Ishikawa (cell line): ENCODE data around the gene LIMK1.

Experiments
- CEBPB ChIP-seq: IDR thresholded peaks from 2 replicates; pipeline ENCODE4 v1.6.1; 2012
- CREB1 ChIP-seq: IDR thresholded peaks from 2 replicates; pipeline ENCODE4 v1.6.1; 2012; ENCODE audit warnings: low read depth
- EGR1 ChIP-seq: IDR thresholded peaks from 2 replicates; pipeline ENCODE4 v1.6.1; 2012
- EP300 ChIP-seq: IDR thresholded peaks from 2 replicates; pipeline ENCODE4 v1.6.1; 2012; ENCODE audit warnings: borderline replicate concordance
- NFIC ChIP-seq: IDR thresholded peaks from 2 replicates; pipeline ENCODE4 v1.6.1; 2012
- RAD21 ChIP-seq: IDR thresholded peaks from 2 replicates; pipeline ENCODE4 v1.6.1; 2012; ENCODE audit warnings: low read depth
- REST ChIP-seq: IDR thresholded peaks from 2 replicates; pipeline ENCODE4 v1.6.1; 2012; ENCODE audit warnings: low read depth, mild to moderate bottlenecking
- TAF1 ChIP-seq: IDR thresholded peaks from 2 replicates; pipeline ENCODE4 v1.6.1; 2012; ENCODE audit warnings: low read depth, mild to moderate bottlenecking
- TCF12 ChIP-seq: IDR thresholded peaks from 2 replicates; pipeline ENCODE4 v1.6.1; 2012; ENCODE audit warnings: low read depth
- TEAD4 ChIP-seq: IDR thresholded peaks from 2 replicates; pipeline ENCODE4 v1.6.1; 2012
- YY1 ChIP-seq: IDR thresholded peaks from 2 replicates; pipeline ENCODE4 v1.6.1; 2012; ENCODE audit warnings: low read depth
- ZBTB7A ChIP-seq: IDR thresholded peaks from 2 replicates; pipeline ENCODE4 v1.6.1; 2012; ENCODE audit warnings: low read depth
- TF ChIP-seq, protein P1 (sequence below): IDR thresholded peaks from 2 replicates; pipeline ENCODE4 v1.6.1; 2012
- TF ChIP-seq, protein P2 (sequence below): IDR thresholded peaks from 2 replicates; pipeline ENCODE4 v1.6.1; 2012

GRCh38 chr7:74138334-74138867 is 54.8 kb downstream of the LIMK1 start:
- TF ChIP-seq, protein P1, sequence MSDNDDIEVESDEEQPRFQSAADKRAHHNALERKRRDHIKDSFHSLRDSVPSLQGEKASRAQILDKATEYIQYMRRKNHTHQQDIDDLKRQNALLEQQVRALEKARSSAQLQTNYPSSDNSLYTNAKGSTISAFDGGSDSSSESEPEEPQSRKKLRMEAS, result no peak
- TF ChIP-seq EP300, result no peak
- TF ChIP-seq REST, result no peak
- TF ChIP-seq RAD21, result no peak
- TF ChIP-seq TCF12, result no peak
- TF ChIP-seq YY1, result no peak
- TF ChIP-seq TAF1, result no peak
- no peak for TF ChIP-seq CREB1
- no peak for TF ChIP-seq ZBTB7A
- TF ChIP-seq CEBPB, result no peak
- no peak for TF ChIP-seq EGR1
- no peak for TF ChIP-seq TEAD4
- no peak for TF ChIP-seq NFIC
- TF ChIP-seq, protein P2, sequence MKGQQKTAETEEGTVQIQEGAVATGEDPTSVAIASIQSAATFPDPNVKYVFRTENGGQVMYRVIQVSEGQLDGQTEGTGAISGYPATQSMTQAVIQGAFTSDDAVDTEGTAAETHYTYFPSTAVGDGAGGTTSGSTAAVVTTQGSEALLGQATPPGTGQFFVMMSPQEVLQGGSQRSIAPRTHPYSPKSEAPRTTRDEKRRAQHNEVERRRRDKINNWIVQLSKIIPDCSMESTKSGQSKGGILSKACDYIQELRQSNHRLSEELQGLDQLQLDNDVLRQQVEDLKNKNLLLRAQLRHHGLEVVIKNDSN, result no peak
